Prostate gland (tissue), 2 donors: Measurements from ENCODE around the gene OAS3.

Experiments
- CTCF ChIP-seq, 4 experiments: fragments of 200-600 bp in 2 of 4; fragments of 450-650 bp in 2 of 4; sonication (generic) in 2 of 4; IDR thresholded peaks; 1 replicate in 3 of 4; 2 replicates in 1 of 4; pipeline ENCODE4 v1.5.1; 2016 to 2019; ENCODE audit warnings: antibody characterized with exemption in 4 of 4, mild to moderate bottlenecking in 2 of 4, moderate library complexity in 2 of 4
- POLR2A ChIP-seq: fragments of 450-650 bp; IDR thresholded peaks from one replicate; pipeline ENCODE4 v1.6.1; 2016; ENCODE audit warnings: antibody characterized with exemption, mild to moderate bottlenecking
- POLR2AphosphoS5 ChIP-seq: sonication (generic); formaldehyde crosslinking; IDR thresholded peaks from one replicate; pipeline ENCODE4 v1.6.1; 2017; ENCODE audit warnings: antibody characterized with exemption

- TF ChIP-seq CTCF (IDR thresholded peaks at IDR 0.05) (no peak), POLR2AphosphoS5 (no peak), POLR2A (no peak)
Observed at GRCh38 chr12:112933129-112933505, 5.2 kb upstream of the OAS3 start.
